Osteocyte (in vitro differentiated cells): ENCODE results near the gene CHRD. TPM values are rescaled to one million over a fixed set of nuclear protein-coding genes. Genes with fewer than 3 reads are reported as not detected.
"Not testable (repeated sequence)": the region's sequence is repeated elsewhere in the genome, so short reads cannot be mapped to it uniquely, and the experiment has no call there.

ENCODE experiments used
- DNase-seq: peaks from one replicate; pipeline ENCODE4 v3.0.0; 2021; ENCODE audit warnings: mixed read lengths; ENCODE audit not compliant: unreplicated experiment; ENCODE audit errors: extremely low spot score
- H3K27ac Mint-ChIP-seq: one replicate; pipeline ENCODE4 v1.8.0; 2021; ENCODE audit warnings: mild to moderate bottlenecking, mixed read lengths; ENCODE audit not compliant: unreplicated experiment
- H3K27me3 Mint-ChIP-seq: one replicate; pipeline ENCODE4 v1.8.0; 2021; ENCODE audit warnings: mixed read lengths; ENCODE audit not compliant: unreplicated experiment
- H3K36me3 Mint-ChIP-seq: one replicate; pipeline ENCODE4 v1.8.0; 2021; ENCODE audit warnings: mixed read lengths; ENCODE audit not compliant: unreplicated experiment
- H3K4me1 Mint-ChIP-seq: one replicate; pipeline ENCODE4 v1.8.0; 2021; ENCODE audit warnings: mixed read lengths; ENCODE audit not compliant: unreplicated experiment
- H3K4me3 Mint-ChIP-seq: one replicate; pipeline ENCODE4 v1.8.0; 2021; ENCODE audit warnings: mild to moderate bottlenecking, moderate library complexity, mixed read lengths; ENCODE audit not compliant: unreplicated experiment
- H3K9me3 Mint-ChIP-seq: one replicate; pipeline ENCODE4 v1.8.0; 2021; ENCODE audit warnings: mixed read lengths; ENCODE audit not compliant: unreplicated experiment
- total RNA-seq: library from RNA; stranded (reverse); gene quantifications from 2 replicates; pipeline ENCODE4 v1.2.1, GENCODE V29; 2021
- TF ChIP-seq, protein P1 (sequence below): fragments of 200-600 bp; sonication (generic); IDR thresholded peaks from 2 replicates; pipeline ENCODE4 v1.5.0; 2021; ENCODE audit warnings: antibody characterized with exemption, mild to moderate bottlenecking, moderate library complexity

CHRD gene
- total RNA-seq, 1 donor from 2014 or later: 4.4 TPM

DNA sequence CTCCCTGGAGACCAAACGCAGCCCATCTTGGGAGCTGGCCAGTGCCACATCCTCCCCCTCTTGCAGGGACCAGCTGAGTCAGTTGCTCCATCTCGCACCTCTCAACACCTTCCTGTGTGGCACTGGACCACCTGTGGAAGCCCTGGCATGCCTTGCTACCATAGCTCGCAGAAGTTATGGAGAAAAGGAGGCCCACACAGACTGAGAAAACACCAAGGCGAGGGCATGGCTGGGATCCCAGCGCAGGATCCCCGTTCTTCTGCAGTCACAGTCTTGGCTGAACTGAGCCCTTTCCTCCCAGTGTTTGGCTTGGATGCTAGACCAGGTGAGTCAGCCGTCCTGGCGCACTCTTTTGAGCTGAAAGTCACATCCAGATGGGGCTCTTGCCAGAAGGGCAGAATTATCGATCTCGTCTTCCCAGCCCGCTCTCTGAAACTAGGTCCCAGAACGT is 46.9 kb downstream of the CHRD start:
- Mint-ChIP-seq H3K4me3 (no peak overlapping the region), H3K9me3 (no peaks in the 10 kb centered on the region), H3K27me3 (peaks cover 36% of the 10 kb centered on the region), H3K36me3 (no peaks in the 10 kb centered on the region), H3K27ac (no peak overlapping the region), H3K4me1 (no peaks in the 10 kb centered on the region)
- DNase-seq: no peak
- TF ChIP-seq, protein P1, sequence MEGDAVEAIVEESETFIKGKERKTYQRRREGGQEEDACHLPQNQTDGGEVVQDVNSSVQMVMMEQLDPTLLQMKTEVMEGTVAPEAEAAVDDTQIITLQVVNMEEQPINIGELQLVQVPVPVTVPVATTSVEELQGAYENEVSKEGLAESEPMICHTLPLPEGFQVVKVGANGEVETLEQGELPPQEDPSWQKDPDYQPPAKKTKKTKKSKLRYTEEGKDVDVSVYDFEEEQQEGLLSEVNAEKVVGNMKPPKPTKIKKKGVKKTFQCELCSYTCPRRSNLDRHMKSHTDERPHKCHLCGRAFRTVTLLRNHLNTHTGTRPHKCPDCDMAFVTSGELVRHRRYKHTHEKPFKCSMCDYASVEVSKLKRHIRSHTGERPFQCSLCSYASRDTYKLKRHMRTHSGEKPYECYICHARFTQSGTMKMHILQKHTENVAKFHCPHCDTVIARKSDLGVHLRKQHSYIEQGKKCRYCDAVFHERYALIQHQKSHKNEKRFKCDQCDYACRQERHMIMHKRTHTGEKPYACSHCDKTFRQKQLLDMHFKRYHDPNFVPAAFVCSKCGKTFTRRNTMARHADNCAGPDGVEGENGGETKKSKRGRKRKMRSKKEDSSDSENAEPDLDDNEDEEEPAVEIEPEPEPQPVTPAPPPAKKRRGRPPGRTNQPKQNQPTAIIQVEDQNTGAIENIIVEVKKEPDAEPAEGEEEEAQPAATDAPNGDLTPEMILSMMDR: no peak

GRCh38 chr3:184428561-184429175 is 48.8 kb downstream of the CHRD start:
- H3K4me1 Mint-ChIP-seq: no peaks in the 10 kb centered on the region
- peaks cover 27% of the 10 kb centered on the region for H3K27me3 Mint-ChIP-seq
- H3K4me3 Mint-ChIP-seq: no peak overlapping the region
- no peaks in the 10 kb centered on the region for H3K9me3 Mint-ChIP-seq
- TF ChIP-seq, protein P1: no peak
- H3K27ac Mint-ChIP-seq: no peak overlapping the region
- DNase-seq: no peak
- no peaks in the 10 kb centered on the region for H3K36me3 Mint-ChIP-seq

GRCh38 chr3:184429786-184430185 is 49.9 kb downstream of the CHRD start:
- Mint-ChIP-seq H3K36me3 (no peaks in the 10 kb centered on the region), H3K4me1 (no peaks in the 10 kb centered on the region), H3K9me3 (no peaks in the 10 kb centered on the region), H3K4me3 (no peak overlapping the region), H3K27ac (no peak overlapping the region), H3K27me3 (peaks cover 27% of the 10 kb centered on the region)
- TF ChIP-seq, protein P1: no peak
- no peak for DNase-seq

DNA sequence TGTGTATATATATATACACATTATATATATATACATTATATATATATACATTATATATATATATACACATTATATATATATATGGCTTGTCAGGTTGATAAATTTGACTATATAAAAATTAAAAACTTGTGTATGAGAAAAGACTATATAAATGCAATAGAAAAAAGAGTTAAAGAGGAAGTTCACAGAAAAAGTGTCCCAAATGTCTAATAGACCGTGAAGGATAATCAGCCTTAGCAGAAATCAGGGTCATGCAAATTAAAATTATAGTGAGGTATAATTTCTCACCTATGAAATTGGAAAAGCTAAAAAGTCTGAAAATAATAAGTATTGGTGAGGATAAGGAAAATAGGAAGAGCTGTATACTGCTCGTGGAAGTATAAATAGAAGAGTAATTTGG is 51.1 kb downstream of the CHRD start:
- no peak overlapping the region for H3K27ac Mint-ChIP-seq
- DNase-seq: no peak
- no peak overlapping the region for H3K4me3 Mint-ChIP-seq
- H3K4me1 Mint-ChIP-seq: no peaks in the 10 kb centered on the region
- H3K27me3 Mint-ChIP-seq: peaks cover 29% of the 10 kb centered on the region
- TF ChIP-seq, protein P1: no peak
- H3K36me3 Mint-ChIP-seq: no peaks in the 10 kb centered on the region
- no peaks in the 10 kb centered on the region for H3K9me3 Mint-ChIP-seq

- not testable (repeated sequence) for H3K9me3 Mint-ChIP-seq, H3K36me3 Mint-ChIP-seq, H3K4me1 Mint-ChIP-seq, H3K27ac Mint-ChIP-seq, DNase-seq, H3K4me3 Mint-ChIP-seq
- H3K27me3 Mint-ChIP-seq: peaks cover 34% of the 10 kb centered on the region
Measured at GRCh38 chr3:184433178-184433577, 53.3 kb downstream of the CHRD start.

DNA sequence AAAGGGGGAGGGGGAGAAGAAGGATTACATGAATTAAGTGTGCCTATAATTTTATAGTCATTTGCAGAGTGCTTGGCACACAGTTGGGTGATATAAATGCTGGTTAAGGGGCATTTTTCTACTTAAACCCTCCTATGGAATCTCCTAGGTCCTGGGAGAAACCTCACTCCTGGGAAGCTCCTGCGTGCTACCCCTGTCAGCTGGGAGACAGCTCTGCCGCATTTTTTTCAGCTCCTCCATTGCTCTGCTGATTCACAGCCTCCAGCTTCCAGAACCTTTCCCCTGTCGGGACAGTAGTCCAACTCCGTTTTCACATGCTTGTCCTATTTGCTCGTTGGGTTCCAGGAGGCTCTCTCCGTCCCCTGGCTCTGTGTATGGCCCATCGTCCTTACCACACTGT is 59.2 kb downstream of the CHRD start:
- Mint-ChIP-seq H3K9me3 (peaks cover 5% of the 10 kb centered on the region), H3K4me3 (no peak overlapping the region), H3K27ac (no peak overlapping the region), H3K36me3 (peaks cover 3% of the 10 kb centered on the region), H3K4me1 (no peaks in the 10 kb centered on the region), H3K27me3 (peaks cover 28% of the 10 kb centered on the region)
- no peak for DNase-seq
- TF ChIP-seq, protein P1: no peak
